Left lobe of liver (tissue), 2 donors: ENCODE data around the gene CDK6. TPM values are rescaled to one million over a fixed set of nuclear protein-coding genes. Genes with fewer than 3 reads are reported as not detected.
"Not testable (repeated sequence)": the region's sequence is repeated elsewhere in the genome, so short reads cannot be mapped to it uniquely, and the experiment has no call there.

Experiments used
- ATAC-seq: fragments of 200-7000 bp; cut with Tn5 transposase; one replicate; pipeline ENCODE4 v1.9.1; 2020; ENCODE audit warnings: mild to moderate bottlenecking, moderate library complexity
- DNase-seq: peaks from one replicate; pipeline ENCODE4 v3.0.0-alpha.2; 2020; ENCODE audit warnings: low spot score
- total RNA-seq: library from RNA; stranded (reverse); gene quantifications from one replicate; pipeline ENCODE4 v1.2.1, GENCODE V29; 2021
- donor health status: DM: no; HTN: no; CAD: no; lungs with moderate emphysema.
- donor health status: DM: no; HTN: yes; CAD: no.

Gene CDK6
- total RNA-seq, 1 donor from 2014 or later, result 15.3 TPM

DNA sequence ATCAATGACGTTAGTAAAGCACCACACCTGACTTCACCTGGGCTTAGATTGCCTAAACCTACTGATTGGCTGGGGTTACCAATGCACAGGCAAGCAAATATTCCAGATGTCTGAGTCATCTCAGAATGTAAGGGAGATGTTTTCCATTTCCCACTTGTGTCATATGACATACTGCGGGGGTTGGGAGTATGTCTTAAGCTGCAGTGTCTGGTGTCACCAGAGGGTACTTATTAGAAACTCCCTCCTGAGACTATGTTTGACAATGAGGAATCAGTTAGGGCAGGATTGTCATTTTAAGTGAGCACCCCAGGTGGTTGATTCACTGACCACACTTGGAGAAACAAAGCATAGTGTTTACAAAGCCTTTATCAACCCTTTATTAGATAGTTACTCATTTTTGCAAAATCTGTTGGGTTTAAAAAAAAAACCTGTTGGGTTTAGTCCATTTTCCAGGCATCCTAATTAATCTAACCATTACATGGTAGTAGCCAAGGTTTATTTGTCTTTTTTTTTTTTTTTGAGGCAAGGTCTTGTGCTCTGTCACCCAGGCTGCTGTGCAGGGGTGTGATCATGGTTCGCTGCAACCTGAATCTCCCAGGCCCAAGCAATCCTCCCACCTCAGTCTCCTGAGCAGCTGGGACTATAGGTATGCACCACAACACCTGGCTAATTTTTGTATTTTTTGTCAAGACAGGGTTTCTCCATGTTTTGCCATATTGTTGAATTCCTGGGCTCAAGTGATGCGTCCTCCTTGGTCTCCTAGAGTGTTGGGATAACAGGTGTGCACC, 72.5 kb downstream of the CDK6 start:
- DNase-seq, result no peak
- ATAC-seq, result no peak

- DNase-seq (no peak), ATAC-seq (no peak)
These were observed 73.5 kb downstream of the CDK6 start for GRCh38 chr7:92762851-92763250.

DNA sequence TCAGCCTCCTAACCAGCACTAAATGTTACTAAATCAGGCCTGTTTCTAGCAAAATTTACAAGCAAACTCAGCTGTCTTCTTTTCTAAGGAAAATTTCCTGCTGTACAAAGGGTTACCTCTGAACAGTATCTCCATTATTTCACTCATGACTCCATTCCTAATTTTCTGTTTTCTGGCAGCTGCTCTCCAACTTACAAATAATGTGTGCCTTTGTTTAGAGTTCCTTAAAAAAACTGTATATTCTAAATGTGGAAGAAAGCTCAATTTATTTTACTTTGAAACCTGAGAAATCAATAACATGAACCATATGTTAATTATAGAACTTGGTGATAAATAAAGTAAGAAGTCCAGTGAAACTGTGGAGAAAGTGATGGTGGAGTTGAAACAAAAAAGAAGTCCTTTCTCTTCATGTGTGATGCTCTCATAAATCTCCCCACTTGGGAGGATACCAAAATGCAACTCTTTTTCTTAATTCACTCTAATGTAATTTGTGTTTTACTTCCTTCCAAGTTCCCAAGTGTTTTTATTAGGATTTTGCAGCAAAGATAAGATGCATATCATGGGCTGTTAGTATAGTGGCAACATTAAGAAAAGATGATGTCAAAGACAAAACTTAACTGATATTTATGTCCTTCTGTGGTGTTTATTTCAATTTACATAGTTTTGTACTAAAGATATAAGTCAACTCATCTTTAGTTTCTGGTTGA, 74.8 kb downstream of the CDK6 start:
- no peak for DNase-seq
- no peak for ATAC-seq

DNA sequence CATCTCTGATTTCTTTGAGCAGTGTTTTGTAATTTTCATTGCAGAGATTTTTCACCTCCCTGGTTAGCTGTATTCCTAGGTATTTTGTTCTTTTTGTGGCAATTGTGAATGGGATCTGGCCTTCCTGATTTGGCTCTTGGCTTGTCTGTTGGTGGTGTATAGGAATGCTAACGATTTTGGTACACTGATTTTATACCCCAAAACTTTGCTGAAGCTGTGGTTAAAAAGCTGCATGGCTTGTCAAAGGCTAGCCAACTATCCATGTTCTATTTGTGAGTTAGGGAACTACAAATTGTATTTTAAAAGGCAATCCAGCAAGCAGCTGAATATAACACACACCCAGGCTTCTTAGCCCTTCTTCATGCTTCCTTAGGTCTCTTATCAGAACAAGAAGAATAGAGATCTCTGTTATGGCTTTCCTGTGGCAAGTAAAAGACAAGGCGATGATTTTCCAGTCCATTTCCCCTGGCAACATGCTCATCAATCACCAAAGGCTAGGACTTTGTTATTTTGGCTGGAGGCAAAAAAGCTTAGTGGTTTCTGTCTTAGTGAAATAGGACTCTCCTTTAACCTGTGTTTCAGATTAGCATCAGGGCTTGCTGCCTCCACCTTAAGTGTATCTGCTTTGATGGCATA, 77.5 kb downstream of the CDK6 start:
- DNase-seq (no peak), ATAC-seq (no peak)

GRCh38 chr7:92757311-92757910, 79.0 kb downstream of the CDK6 start:
- ATAC-seq, DNase-seq: not testable (repeated sequence)

DNA sequence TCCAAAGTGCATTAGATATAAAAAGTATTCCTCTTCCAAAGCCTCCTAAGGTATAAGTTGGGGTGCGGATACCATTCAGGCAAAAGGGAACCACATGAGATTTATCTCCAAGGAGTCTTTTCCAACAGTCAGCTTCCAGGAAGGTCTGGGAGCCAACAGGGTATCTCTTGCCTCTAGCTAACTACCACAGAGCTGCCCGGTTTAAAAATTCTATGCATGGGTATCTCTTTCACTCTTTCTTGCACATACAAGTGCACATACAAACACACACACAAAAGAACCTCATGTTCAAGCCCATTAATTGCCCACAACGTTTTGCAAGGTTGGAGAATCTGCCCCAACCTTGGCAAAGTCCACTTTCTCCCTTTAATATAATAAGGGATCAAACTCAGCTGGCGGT, 80.7 kb downstream of the CDK6 start:
- DNase-seq (no peak), ATAC-seq (no peak)

- no peak for ATAC-seq
- DNase-seq, result no peak
These were observed 81.3 kb downstream of the CDK6 start for GRCh38 chr7:92754919-92755581.

DNA sequence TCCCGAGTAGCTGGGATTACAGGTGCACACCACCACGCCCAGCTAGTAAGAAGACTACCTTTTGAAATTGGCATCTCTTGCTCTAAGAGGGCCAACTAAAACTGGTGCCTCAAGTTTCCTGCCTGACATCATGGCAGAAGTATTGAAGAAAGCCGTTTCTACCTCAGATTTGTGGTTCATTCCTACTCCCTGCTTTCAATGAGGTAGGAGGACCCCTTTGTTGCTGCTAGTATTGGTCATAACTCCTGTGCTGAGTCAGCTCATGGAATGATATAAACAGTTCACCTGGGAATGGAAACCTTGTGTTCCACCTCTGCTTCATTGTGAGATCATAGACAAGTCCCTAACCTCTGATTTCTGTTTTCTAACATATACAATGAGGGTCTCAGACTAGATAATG, 82.8 kb downstream of the CDK6 start:
- DNase-seq (no peak), ATAC-seq (no peak)

DNA sequence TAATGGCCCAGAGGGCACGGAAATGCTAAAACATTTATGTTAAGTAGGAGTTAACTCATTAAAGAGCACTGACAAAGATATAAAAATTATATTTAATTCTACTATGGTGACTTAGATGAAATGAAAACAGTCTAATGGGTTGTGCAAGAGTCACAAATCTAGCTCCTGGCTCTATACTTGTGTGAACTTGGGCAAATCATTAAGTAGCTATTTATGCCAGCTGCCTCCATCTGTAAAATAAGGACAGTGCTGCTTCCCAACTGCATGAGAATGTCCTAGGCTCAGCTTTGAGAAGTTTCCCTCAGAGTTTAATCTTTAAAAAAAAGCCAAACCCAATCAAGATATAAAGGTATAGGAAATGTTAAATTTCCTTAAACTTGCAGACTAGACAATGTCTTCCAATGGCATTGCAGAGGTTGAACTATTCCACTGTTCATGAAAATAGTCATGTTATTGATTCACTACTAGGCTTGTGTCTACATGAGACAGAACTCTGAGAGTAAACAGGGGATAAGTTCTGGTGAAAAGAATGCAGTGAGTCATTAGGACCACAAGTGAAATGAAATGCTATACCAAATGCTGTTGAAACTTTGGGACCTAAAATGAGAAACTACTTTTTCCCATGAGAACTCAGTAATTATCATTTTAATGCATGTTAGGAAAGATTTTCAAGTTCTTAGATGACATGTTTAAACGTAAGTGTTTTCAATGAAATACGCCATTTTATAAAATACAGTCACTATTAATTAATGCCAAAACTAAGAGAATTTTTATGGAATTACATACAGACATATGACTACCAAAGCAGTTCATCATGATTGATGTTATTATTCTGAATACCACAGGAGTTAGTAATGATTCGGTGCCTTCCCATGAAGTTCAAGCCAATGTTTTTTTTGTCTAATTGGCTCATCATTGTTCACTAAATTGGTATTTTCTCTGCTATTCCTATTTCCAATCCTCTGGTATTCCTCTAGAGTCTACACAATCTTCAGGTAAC, 84.2 kb downstream of the CDK6 start:
- peak; percentile 80 for ATAC-seq

DNA sequence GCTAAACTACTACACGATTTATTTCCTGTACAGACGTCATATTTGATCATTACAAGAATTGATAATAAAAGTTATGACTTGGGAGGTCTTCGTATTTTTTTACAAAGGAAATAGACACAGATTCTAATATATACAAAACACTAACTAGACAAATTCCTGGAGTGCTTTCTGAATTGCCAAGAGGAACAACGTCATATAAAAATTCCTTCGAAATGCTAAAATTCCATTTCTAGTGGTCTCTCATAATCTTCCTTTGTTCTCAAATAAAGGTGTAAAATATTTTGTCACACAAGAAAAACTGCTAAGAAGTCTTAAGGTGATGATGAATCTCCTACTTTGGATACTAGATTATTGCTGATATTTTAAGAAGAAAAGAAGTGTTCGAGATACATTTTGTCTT, 85.4 kb downstream of the CDK6 start:
- no peak for DNase-seq
- no peak for ATAC-seq

More for the DNA sequence above, 84.2 kb downstream of the CDK6 start:
- DNase-seq, result no peak

DNA sequence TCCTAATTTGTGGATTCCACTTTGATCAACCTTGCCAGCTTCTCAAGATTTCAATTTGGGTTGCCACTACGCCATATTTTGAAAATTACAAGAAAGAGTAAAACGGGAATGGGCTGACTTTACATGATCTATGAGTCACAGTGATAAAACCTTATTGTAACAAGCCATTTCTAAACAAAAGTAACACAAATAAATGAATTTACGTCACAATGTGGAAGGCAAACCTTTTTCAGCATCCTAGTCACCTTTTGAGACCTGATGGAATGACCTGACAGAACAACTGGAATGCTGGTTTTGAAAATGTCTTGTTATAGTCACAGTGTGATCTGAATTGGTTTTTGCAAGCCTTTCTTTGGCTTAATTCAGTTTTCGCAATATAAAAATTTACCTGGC, 85.9 kb downstream of the CDK6 start:
- DNase-seq (no peak), ATAC-seq (no peak)

GRCh38 chr7:92749832-92750446, 86.4 kb downstream of the CDK6 start:
- ATAC-seq, result peak; percentile 58
- no peak for DNase-seq

DNA sequence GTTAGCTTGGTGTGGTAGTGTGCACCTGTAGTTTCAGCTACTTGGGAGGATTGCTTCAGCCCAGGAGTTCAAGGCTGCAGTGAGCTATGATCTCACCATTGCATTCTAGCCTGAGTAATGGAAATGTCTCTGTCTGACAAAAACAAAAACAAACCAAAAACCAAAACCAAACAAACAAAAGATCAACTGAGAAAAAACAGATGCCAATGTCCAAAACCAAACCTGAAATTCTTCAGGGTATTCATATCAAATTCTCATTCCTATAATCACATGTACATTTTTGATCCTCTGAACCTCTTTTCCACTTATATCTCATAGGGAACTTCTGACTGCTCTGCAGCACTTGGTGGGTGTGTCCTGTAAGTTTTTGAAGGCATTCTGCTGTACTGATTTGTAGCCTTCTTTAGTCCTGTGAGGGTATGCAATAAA, 87.0 kb downstream of the CDK6 start:
- DNase-seq (no peak), ATAC-seq (peak; percentile 12)

GRCh38 chr7:92748495-92748894, 87.9 kb downstream of the CDK6 start:
- no peak for DNase-seq
- ATAC-seq, result no peak

- ATAC-seq (no peak), DNase-seq (no peak)
These were observed 89.1 kb downstream of the CDK6 start for GRCh38 chr7:92747041-92747835.

DNA sequence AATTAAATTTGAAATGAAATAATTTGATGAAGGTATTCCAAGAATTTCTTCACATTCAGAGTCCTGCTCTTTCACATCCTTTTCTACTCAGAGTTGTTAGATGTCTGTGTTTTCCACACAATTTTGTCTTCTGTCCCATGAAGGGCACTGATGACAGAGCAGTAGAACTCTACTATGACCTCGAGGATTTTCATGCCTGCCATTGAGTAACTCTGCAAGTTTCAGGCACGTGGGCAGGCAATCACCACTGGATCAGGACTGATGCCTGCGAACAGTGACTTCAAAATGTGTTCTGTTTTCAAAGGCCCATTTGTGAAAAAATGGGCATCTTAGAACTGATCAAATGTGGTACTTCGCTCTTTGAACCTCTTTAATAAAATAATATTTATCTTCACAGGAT, 91.1 kb downstream of the CDK6 start:
- DNase-seq (no peak), ATAC-seq (no peak)

DNA sequence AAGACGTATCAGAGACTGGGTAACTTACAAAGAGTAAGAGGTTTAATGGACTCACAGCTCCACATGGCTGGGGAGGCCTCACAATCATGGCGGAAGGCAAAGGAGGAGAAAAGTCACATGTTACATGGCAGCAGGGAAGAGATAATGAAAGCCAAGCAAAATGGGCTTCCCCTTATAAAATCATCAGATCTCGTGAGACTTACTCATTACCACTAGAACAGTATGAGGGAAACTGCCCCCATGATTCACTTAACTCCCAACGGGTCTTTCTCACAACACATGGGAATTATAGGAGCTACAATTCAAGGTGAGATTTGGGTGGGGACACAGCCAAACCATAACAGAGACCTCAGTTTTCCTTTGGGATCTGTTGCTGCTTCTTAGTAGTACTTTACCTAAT, 92.2 kb downstream of the CDK6 start:
- not testable (repeated sequence) for ATAC-seq, DNase-seq

GRCh38 chr7:92742186-92742585, 94.2 kb downstream of the CDK6 start:
- DNase-seq (no peak), ATAC-seq (peak; percentile 37)
